CD4-positive, alpha-beta T cell (primary cell): ENCODE measurements around the gene MALSU1. TPM values are rescaled to one million over a fixed set of nuclear protein-coding genes. Genes with fewer than 3 reads are reported as not detected.

Experiments used
- ATAC-seq: fragments of 200-7000 bp; cut with Tn5 transposase; one replicate; pipeline ENCODE4 v1.10.0; 2022; ENCODE audit warnings: mild to moderate bottlenecking; ENCODE audit not compliant: poor library complexity
- CTCF ChIA-PET: fragments of 350-600 bp; sonication (Branson Sonifier 250); formaldehyde crosslinking; loops from one replicate; lab custom pipeline; 2021; ENCODE audit warnings: antibody characterized with exemption, inconsistent platforms; lab: Charles Lee
- POLR2A ChIA-PET: fragments of 350-600 bp; sonication (Branson Sonifier 250); formaldehyde crosslinking; loops from one replicate; lab custom pipeline; 2021; ENCODE audit warnings: antibody characterized with exemption, inconsistent platforms; lab: Charles Lee
- DNase-seq, 14 experiments: peaks; one replicate each; pipeline ENCODE4 v3.0.0-alpha.2; 2013 to 2020; ENCODE audit warnings: mixed read lengths in 2 of 14
- H3K27ac ChIP-seq, 2 donors: one replicate each; pipeline versions ENCODE4 v1.5.1 to v1.7.0; 2013; ENCODE audit warnings: low read length in 2 of 2, low read depth in 1 of 2, mild to moderate bottlenecking in 1 of 2
- H3K27me3 ChIP-seq, 2 experiments: 1 replicate in 1 of 2; 2 replicates in 1 of 2; pipeline versions ENCODE4 v1.6.1 to v1.7.0; 2013; ENCODE audit warnings: low read length in 2 of 2, control low read depth in 1 of 2, mild to moderate bottlenecking in 1 of 2, moderate library complexity in 1 of 2; ENCODE audit not compliant: insufficient read depth in 2 of 2, control insufficient read depth in 1 of 2
- H3K36me3 ChIP-seq: one replicate; pipeline ENCODE4 v1.6.1; 2013; ENCODE audit warnings: low read length, control low read depth; ENCODE audit not compliant: insufficient read depth
- H3K4me1 ChIP-seq: one replicate; pipeline ENCODE4 v1.6.1; 2013; ENCODE audit warnings: low read length, control low read depth; ENCODE audit not compliant: insufficient read depth
- H3K4me3 ChIP-seq: one replicate; pipeline ENCODE4 v1.5.1; 2013; ENCODE audit warnings: mild to moderate bottlenecking, low read length, moderate library complexity
- H3K9me3 ChIP-seq, 2 experiments: 1 replicate in 1 of 2; 2 replicates in 1 of 2; pipeline versions ENCODE4 v1.6.1 to v1.7.0; 2013; ENCODE audit warnings: low read length in 2 of 2, mild to moderate bottlenecking in 2 of 2, control low read depth in 1 of 2, moderate library complexity in 1 of 2; ENCODE audit not compliant: control insufficient read depth in 1 of 2, insufficient read depth in 1 of 2
- H3K27ac Mint-ChIP-seq: one replicate; pipeline ENCODE4 v1.8.0; 2020; ENCODE audit warnings: mixed read lengths
- H3K27me3 Mint-ChIP-seq: one replicate; pipeline ENCODE4 v1.8.0; 2021; ENCODE audit warnings: mixed read lengths
- H3K36me3 Mint-ChIP-seq: one replicate; pipeline ENCODE4 v1.8.0; 2021; ENCODE audit warnings: low read depth, mixed read lengths
- H3K4me1 Mint-ChIP-seq: one replicate; pipeline ENCODE4 v1.8.0; 2021; ENCODE audit warnings: low read depth, mixed read lengths
- H3K4me3 Mint-ChIP-seq: one replicate; pipeline ENCODE4 v1.8.0; 2020; ENCODE audit warnings: mild to moderate bottlenecking, mixed read lengths
- H3K9me3 Mint-ChIP-seq: one replicate; pipeline ENCODE4 v1.8.0; 2020; ENCODE audit warnings: mixed read lengths
- intact Hi-C, 2 experiments: fragments of 100-400 bp; cut with DNase I in 1 of 2; cut with micrococcal nuclease in 1 of 2; formaldehyde crosslinking; loops; one replicate each; pipeline versions ENCODE4 v1.15.1 to v1.9.0; 2023 to 2025; cut with DNase I, micrococcal nuclease
- total RNA-seq, 174 experiments: library from RNA in 2 of 174; stranded (reverse) in 2 of 174; gene quantifications; one replicate each; pipeline ENCODE4 v1.2.3 and lab custom pipeline; 2021 to 2026
- TF ChIP-seq, protein P1 (sequence below): fragments of 200-600 bp; IDR thresholded peaks from one replicate; pipeline ENCODE4 v1.8.0; 2022; ENCODE audit warnings: antibody characterized with exemption, mild to moderate bottlenecking

The MALSU1 gene
- total RNA-seq, 2 experiments from 2014 or later = 50.5 to 50.9 TPM

DNA sequence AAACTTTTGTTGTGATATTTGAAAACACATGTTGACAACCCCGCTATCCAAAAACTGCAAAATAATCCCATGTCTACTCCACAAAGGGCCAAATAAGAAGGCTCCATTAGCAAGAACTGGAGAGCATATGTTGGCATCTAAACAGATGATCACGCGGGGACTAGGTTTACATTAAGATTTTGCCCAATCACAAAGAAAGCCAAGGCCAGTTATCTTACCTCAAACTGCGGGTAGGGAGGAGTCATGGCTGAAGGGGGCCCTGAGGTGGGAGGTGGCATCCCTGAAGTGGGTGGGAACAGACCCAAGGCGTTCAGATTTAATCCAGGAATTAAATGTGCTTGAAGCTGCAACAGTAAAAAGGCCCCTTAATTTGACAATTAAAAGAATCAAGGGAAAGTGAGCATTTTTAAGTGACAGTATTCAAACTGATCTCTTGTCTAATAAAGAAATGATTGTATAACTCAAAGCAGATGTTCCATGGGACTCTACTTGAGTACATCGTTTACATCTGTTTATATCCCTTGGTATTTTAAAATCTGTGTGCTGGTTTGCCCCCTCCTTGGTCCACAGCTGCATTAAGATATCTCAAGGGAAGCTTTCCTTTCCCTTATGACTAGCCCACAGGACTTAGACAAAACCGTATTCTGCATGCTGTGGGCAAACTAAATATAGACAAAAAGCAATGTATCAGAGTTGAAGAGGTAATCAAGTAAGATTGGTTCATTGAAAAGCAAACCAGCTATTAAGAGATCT lies 42.9 kb downstream of the MALSU1 start:
- H3K36me3 Mint-ChIP-seq = peaks cover 6% of the 10 kb centered on the region
- POLR2A ChIA-PET = no interaction called here
- H3K27me3 ChIP-seq = peaks cover 0 to 4% of the 10 kb centered on the region in 2 experiments
- intact Hi-C loops = loop anchor here in 1 of 2 experiments (5.0 kb wide), 1 partner anchor 60 kb away; no protein-coding TSS in a partner anchor
- TF ChIP-seq, protein P1, sequence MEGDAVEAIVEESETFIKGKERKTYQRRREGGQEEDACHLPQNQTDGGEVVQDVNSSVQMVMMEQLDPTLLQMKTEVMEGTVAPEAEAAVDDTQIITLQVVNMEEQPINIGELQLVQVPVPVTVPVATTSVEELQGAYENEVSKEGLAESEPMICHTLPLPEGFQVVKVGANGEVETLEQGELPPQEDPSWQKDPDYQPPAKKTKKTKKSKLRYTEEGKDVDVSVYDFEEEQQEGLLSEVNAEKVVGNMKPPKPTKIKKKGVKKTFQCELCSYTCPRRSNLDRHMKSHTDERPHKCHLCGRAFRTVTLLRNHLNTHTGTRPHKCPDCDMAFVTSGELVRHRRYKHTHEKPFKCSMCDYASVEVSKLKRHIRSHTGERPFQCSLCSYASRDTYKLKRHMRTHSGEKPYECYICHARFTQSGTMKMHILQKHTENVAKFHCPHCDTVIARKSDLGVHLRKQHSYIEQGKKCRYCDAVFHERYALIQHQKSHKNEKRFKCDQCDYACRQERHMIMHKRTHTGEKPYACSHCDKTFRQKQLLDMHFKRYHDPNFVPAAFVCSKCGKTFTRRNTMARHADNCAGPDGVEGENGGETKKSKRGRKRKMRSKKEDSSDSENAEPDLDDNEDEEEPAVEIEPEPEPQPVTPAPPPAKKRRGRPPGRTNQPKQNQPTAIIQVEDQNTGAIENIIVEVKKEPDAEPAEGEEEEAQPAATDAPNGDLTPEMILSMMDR = no peak
- H3K27ac Mint-ChIP-seq = no peak overlapping the region
- H3K9me3 ChIP-seq = no peaks in the 10 kb centered on the region
- CTCF ChIA-PET = no interaction called here
- ATAC-seq (no peak), DNase-seq (no peak)
- no peak overlapping the region for H3K4me3 Mint-ChIP-seq
- no peaks in the 10 kb centered on the region for H3K9me3 Mint-ChIP-seq
- no peaks in the 10 kb centered on the region for H3K36me3 ChIP-seq
- H3K27me3 Mint-ChIP-seq = no peaks in the 10 kb centered on the region
- peaks cover 2% of the 10 kb centered on the region for H3K4me1 ChIP-seq
- no peak overlapping the region for H3K4me3 ChIP-seq
- no peak overlapping the region for H3K27ac ChIP-seq
- H3K4me1 Mint-ChIP-seq = peaks cover 22% of the 10 kb centered on the region

DNA sequence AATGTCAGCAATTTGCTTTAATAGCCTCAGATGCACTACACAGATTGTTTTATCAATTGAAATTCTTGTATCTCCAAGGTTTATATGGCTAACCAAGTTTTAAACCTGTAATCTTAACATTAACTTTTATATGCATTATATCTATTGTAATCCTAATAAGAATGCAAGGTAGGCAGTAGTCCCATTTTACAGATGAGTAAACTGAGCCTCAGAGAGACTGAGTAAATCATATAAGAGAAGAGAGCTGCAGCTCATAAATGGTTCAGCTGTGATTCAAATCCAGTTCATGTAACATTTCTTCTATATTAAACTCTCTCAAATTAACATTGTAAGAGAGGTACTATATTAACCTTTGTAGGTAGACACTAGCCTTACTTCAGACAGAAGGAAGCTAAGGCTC lies 44.0 kb downstream of the MALSU1 start:
- Mint-ChIP-seq H3K4me3 (no peak overlapping the region), H3K27ac (no peak overlapping the region), H3K36me3 (peaks cover 6% of the 10 kb centered on the region), H3K9me3 (no peaks in the 10 kb centered on the region), H3K27me3 (no peaks in the 10 kb centered on the region), H3K4me1 (peaks cover 29% of the 10 kb centered on the region)
- ChIA-PET POLR2A (no interaction called here), CTCF (interaction anchor here (1.1 kb wide), 1 partner anchor 88 kb away, joined by 4 read pairs; no protein-coding TSS in a partner anchor)
- intact Hi-C loops = loop anchor here in 1 of 2 experiments (5.0 kb wide), 1 partner anchor 61 kb away; no protein-coding TSS in a partner anchor
- ATAC-seq = no peak
- H3K9me3 ChIP-seq = no peaks in the 10 kb centered on the region
- no peaks in the 10 kb centered on the region for H3K27me3 ChIP-seq
- DNase-seq = no peak
- TF ChIP-seq, protein P1 = no peak
- peaks cover 2% of the 10 kb centered on the region for H3K4me1 ChIP-seq
- no peak overlapping the region for H3K27ac ChIP-seq
- H3K36me3 ChIP-seq = no peaks in the 10 kb centered on the region
- H3K4me3 ChIP-seq = no peak overlapping the region

DNA sequence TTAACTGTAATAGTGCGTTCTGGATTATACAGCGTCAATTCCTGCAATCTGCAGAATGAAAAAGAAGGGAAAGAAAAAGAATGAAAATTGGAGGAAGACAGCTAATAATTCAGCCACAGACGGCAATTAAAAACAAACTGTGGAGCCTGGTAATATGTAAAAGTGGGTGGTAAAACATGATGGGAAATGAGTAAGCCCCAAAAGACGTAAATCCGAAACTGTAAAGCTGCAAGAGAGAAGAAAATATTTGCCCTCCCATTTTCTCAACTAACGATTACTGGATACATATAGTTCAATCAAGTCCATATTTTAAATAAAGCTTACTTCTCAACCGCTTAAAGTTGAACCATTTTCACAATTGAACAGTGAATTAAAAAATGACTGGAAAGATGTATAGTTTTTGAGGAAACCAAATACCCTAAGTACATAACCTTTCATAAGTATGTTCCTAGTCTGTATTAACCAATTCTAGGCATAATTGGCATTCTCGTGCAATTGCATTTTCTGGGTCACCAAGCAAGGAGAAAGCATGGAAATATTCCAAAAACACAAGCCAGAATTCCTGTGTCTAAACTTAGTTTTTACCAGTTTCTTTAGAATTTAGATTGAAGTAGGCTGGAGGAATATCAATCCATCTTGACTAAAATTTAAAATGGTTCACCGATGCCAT lies 44.8 kb downstream of the MALSU1 start:
- no peak for ATAC-seq
- H3K4me1 ChIP-seq = peaks cover 2% of the 10 kb centered on the region
- Mint-ChIP-seq H3K27me3 (no peaks in the 10 kb centered on the region), H3K9me3 (no peaks in the 10 kb centered on the region), H3K4me3 (no peak overlapping the region), H3K4me1 (peaks cover 29% of the 10 kb centered on the region), H3K27ac (no peak overlapping the region), H3K36me3 (peaks cover 6% of the 10 kb centered on the region)
- intact Hi-C loops = loop anchor here in 1 of 2 experiments (5.0 kb wide), 1 partner anchor 62 kb away; no protein-coding TSS in a partner anchor
- TF ChIP-seq, protein P1 = no peak
- POLR2A ChIA-PET = no interaction called here
- no peak overlapping the region for H3K27ac ChIP-seq
- H3K36me3 ChIP-seq = no peaks in the 10 kb centered on the region
- DNase-seq = no peak
- no peaks in the 10 kb centered on the region for H3K27me3 ChIP-seq
- CTCF ChIA-PET = interaction anchor here (1.1 kb wide), 2 partner anchors 71 to 87 kb away, joined by 3 to 4 read pairs; no protein-coding TSS in a partner anchor
- no peaks in the 10 kb centered on the region for H3K9me3 ChIP-seq
- no peak overlapping the region for H3K4me3 ChIP-seq
